K562 (cell line): Measurements from ENCODE around the gene VSIG2. TPM values are rescaled to one million over a fixed set of nuclear protein-coding genes. Genes with fewer than 3 reads are reported as not detected.

Experiments
- CBFA2T3 ChIP-seq: fragments of 450-650 bp; IDR thresholded peaks from 2 replicates; pipeline ENCODE4 v1.6.1; 2017
- ELF2 ChIP-seq: fragments of 250-450 bp; sonication (Bioruptor Pico); IDR thresholded peaks from 2 replicates; pipeline ENCODE4 v1.5.0; 2021; ENCODE audit warnings: mild to moderate bottlenecking
- HES1 ChIP-seq: fragments of 450-650 bp; IDR thresholded peaks from 2 replicates; pipeline ENCODE4 v1.6.1; 2016; ENCODE audit warnings: low read depth, mild to moderate bottlenecking, moderate library complexity
- JUND ChIP-seq, 2 experiments: IDR thresholded peaks; 2 replicates in 1 of 2; 3 replicates in 1 of 2; pipeline ENCODE4 v1.6.1; 2011; ENCODE audit warnings: borderline replicate concordance in 2 of 2, low read depth in 2 of 2, low read length in 2 of 2, improper control_type of control experiment in 1 of 2, missing biosample characterization in 1 of 2, missing genetic modification characterization in 1 of 2, missing genetic modification reagents in 1 of 2
- KLF10 ChIP-seq: fragments of 250-450 bp; sonication (Bioruptor Pico); IDR thresholded peaks from 2 replicates; pipeline ENCODE4 v1.6.1; 2021; ENCODE audit warnings: matching md5 sums
- NFIC ChIP-seq: fragments of 450-650 bp; IDR thresholded peaks from 2 replicates; pipeline ENCODE4 v1.6.1; 2017; ENCODE audit warnings: mild to moderate bottlenecking, inconsistent platforms
- SMARCA4 ChIP-seq: fragments of 450-650 bp; IDR thresholded peaks from 2 replicates; pipeline ENCODE4 v1.6.1; 2016
- SMARCE1 ChIP-seq: fragments of 450-650 bp; IDR thresholded peaks from 2 replicates; pipeline ENCODE4 v1.7.1; 2016; ENCODE audit warnings: mild to moderate bottlenecking
- USF2 ChIP-seq: sonication (generic); formaldehyde crosslinking; IDR thresholded peaks from 2 replicates; pipeline ENCODE4 v1.5.0; 2020; ENCODE audit warnings: missing genetic modification reagents
- ZC3H11A ChIP-seq: IDR thresholded peaks from 2 replicates; pipeline ENCODE4 v1.6.1; 2012; ENCODE audit warnings: low read depth, low read length, improper control_type of control experiment
- ZZZ3 ChIP-seq: fragments of 450-650 bp; IDR thresholded peaks from 2 replicates; pipeline ENCODE4 v1.6.1; 2016; ENCODE audit warnings: antibody characterized with exemption, mild to moderate bottlenecking, moderate library complexity
- polyA plus RNA-seq, 8 experiments: library from polyadenylated mRNA; depleted of rRNA in 4 of 8; stranded (reverse) in 5 of 8; unstranded in 3 of 8; fragments of >200 nt; fragmentation: Nextera tagmentation in 2 of 8; fragmentation: Illumina TruSeq in 1 of 8; extraction: Ambion mirVana in 2 of 8; extraction: Trizol in 1 of 8; gene quantifications; 2 replicates each; pipeline versions ENCODE4 v1.2.1 to v1.2.3, GENCODE V29; 2011 to 2014; ENCODE audit warnings: inconsistent platforms in 1 of 8, missing spikeins in 1 of 8
- total RNA-seq, 7 experiments: library from RNA; depleted of rRNA in 6 of 7; stranded (reverse); fragments of >200 nt in 6 of 7; fragmentation: Illumina TruSeq in 2 of 7; extraction: Trizol in 2 of 7; gene quantifications; 2 replicates each; pipeline versions ENCODE4 v1.2.1 to v1.2.3, GENCODE V29; 2011 to 2021; ENCODE audit warnings: low replicate concordance in 1 of 7
- TF ChIP-seq, protein P1 (sequence below): fragments of 250-450 bp; sonication (Bioruptor Pico); IDR thresholded peaks from 2 replicates; pipeline ENCODE4 v1.5.0; 2021
- TF ChIP-seq, protein P2 (sequence below), 2 experiments: fragments of 450-650 bp; IDR thresholded peaks; 2 replicates each; pipeline ENCODE4 v1.6.1; 2018; ENCODE audit warnings: mild to moderate bottlenecking in 2 of 2, low read depth in 1 of 2; ENCODE audit not compliant: partially characterized antibody in 2 of 2
- TF ChIP-seq, protein P3 (sequence below): sonication (generic); formaldehyde crosslinking; IDR thresholded peaks from 2 replicates; pipeline ENCODE4 v1.8.0; 2022; ENCODE audit warnings: mild to moderate bottlenecking, missing genetic modification reagents, borderline replicate concordance
- TF ChIP-seq, protein P4 (sequence below): fragments of 250-450 bp; sonication (Bioruptor Pico); IDR thresholded peaks from 2 replicates; pipeline ENCODE4 v1.5.0; 2020; ENCODE audit warnings: mild to moderate bottlenecking

The VSIG2 gene
- total and polyA plus RNA-seq, 9 of the 15 experiments (the other 6 are each of a cell fraction or from before 2014, with no cell fraction given) = not detected

DNA sequence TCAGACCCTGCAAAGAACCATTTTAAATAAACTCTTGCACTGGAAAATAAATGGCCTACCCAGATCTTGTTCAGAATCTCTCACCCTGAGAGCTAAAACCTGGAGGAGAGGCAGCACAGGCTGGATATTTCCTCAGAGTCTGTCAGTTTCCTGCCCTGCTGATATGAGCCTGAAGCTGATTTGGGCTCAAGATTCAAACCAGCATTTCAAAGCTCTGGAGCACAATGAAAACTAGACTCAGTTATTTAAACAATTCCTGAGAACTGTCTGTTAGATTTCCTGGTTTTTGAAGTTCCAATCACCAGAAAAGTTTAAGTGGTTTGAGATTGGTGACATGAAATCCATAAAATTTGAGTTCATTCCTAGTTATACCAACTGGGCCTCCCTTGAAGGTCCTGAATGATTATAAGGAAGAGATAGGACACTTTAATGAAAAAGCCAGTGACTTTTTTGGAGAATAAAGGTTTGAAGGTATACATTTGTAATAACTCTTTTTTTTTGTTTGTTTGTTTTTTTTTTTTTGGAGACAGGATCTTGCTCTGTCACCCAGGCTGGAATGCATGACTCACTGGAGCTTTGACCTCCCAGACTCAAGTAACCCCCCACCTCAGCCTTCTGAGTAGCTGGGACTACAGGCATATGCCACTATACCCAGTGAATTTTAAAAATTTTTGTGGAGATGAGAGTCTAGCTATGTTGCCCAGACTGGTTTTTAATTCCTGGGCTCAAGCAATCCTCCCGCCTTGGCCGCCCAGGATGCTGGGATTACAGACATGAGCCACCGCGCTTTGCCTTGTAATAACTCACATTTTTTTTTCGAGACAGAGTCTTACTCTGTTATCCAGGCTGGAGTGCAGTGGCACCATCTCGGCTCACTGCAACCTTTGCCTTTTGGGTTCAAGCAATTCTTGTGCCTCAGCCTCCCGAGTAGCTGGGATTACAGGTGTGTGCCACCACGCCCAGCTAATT is 18.0 kb upstream of the VSIG2 start (continued):
- TF ChIP-seq HES1 (no peak), USF2 (CRISPR knock-in tag) (no peak), SMARCA4 (peak; percentile 77; the same call in 1 of the 2 replicates), JUND (IDR thresholded peaks at IDR 0.05; ENCODE audit: borderline replicate concordance, low read depth, low read length) (peak; percentile 74; the same call in 1 of the 2 replicates), JUND (tag; IDR thresholded peaks at IDR 0.05; ENCODE audit: borderline replicate concordance, low read depth, low read length) (peak; percentile 43; the same call in 2 of the 3 replicates), ZZZ3 (no peak), NFIC (no peak), SMARCE1 (peak; percentile 71), ZC3H11A (no peak), CBFA2T3 (no peak), ELF2 (no peak), KLF10 (CRISPR knock-in tag) (no peak)
- TF ChIP-seq, protein P1, sequence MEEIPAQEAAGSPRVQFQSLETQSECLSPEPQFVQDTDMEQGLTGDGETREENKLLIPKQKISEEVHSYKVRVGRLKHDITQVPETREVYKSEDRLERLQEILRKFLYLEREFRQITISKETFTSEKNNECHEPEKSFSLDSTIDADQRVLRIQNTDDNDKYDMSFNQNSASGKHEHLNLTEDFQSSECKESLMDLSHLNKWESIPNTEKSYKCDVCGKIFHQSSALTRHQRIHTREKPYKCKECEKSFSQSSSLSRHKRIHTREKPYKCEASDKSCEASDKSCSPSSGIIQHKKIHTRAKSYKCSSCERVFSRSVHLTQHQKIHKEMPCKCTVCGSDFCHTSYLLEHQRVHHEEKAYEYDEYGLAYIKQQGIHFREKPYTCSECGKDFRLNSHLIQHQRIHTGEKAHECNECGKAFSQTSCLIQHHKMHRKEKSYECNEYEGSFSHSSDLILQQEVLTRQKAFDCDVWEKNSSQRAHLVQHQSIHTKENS (CRISPR knock-in tag) = no peak
- TF ChIP-seq, protein P2, sequence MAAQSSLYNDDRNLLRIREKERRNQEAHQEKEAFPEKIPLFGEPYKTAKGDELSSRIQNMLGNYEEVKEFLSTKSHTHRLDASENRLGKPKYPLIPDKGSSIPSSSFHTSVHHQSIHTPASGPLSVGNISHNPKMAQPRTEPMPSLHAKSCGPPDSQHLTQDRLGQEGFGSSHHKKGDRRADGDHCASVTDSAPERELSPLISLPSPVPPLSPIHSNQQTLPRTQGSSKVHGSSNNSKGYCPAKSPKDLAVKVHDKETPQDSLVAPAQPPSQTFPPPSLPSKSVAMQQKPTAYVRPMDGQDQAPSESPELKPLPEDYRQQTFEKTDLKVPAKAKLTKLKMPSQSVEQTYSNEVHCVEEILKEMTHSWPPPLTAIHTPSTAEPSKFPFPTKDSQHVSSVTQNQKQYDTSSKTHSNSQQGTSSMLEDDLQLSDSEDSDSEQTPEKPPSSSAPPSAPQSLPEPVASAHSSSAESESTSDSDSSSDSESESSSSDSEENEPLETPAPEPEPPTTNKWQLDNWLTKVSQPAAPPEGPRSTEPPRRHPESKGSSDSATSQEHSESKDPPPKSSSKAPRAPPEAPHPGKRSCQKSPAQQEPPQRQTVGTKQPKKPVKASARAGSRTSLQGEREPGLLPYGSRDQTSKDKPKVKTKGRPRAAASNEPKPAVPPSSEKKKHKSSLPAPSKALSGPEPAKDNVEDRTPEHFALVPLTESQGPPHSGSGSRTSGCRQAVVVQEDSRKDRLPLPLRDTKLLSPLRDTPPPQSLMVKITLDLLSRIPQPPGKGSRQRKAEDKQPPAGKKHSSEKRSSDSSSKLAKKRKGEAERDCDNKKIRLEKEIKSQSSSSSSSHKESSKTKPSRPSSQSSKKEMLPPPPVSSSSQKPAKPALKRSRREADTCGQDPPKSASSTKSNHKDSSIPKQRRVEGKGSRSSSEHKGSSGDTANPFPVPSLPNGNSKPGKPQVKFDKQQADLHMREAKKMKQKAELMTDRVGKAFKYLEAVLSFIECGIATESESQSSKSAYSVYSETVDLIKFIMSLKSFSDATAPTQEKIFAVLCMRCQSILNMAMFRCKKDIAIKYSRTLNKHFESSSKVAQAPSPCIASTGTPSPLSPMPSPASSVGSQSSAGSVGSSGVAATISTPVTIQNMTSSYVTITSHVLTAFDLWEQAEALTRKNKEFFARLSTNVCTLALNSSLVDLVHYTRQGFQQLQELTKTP (IDR thresholded peaks at IDR 0.05; ENCODE audit: low read depth in 1 of 2, partially characterized antibody in 2 of 2) = peak in 1 of 2 experiments; percentile 64
- TF ChIP-seq, protein P3, sequence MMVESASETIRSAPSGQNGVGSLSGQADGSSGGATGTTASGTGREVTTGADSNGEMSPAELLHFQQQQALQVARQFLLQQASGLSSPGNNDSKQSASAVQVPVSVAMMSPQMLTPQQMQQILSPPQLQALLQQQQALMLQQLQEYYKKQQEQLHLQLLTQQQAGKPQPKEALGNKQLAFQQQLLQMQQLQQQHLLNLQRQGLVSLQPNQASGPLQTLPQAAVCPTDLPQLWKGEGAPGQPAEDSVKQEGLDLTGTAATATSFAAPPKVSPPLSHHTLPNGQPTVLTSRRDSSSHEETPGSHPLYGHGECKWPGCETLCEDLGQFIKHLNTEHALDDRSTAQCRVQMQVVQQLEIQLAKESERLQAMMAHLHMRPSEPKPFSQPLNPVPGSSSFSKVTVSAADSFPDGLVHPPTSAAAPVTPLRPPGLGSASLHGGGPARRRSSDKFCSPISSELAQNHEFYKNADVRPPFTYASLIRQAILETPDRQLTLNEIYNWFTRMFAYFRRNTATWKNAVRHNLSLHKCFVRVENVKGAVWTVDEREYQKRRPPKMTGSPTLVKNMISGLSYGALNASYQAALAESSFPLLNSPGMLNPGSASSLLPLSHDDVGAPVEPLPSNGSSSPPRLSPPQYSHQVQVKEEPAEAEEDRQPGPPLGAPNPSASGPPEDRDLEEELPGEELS (CRISPR knock-in tag) = no peak
- TF ChIP-seq, protein P4, sequence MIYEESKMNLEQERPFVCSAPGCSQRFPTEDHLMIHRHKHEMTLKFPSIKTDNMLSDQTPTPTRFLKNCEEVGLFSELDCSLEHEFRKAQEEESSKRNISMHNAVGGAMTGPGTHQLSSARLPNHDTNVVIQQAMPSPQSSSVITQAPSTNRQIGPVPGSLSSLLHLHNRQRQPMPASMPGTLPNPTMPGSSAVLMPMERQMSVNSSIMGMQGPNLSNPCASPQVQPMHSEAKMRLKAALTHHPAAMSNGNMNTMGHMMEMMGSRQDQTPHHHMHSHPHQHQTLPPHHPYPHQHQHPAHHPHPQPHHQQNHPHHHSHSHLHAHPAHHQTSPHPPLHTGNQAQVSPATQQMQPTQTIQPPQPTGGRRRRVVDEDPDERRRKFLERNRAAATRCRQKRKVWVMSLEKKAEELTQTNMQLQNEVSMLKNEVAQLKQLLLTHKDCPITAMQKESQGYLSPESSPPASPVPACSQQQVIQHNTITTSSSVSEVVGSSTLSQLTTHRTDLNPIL = no peak
